GM18526 (cell line): Measurements from ENCODE around the gene ZNF573.

Experiments used
- POLR2A ChIP-seq: IDR thresholded peaks from 3 replicates; pipeline ENCODE4 v1.6.1; 2011; ENCODE audit not compliant: insufficient read length; ENCODE audit errors: extremely low read depth

ZNF573 gene

GRCh38 chr19:37716140-37716539, 63.2 kb downstream of the ZNF573 start:
- no peak for TF ChIP-seq POLR2A

GRCh38 chr19:37706052-37706605, 73.3 kb downstream of the ZNF573 start:
- TF ChIP-seq POLR2A: no peak

- no peak for TF ChIP-seq POLR2A
Observed at GRCh38 chr19:37699057-37699456, 80.3 kb downstream of the ZNF573 start.

DNA sequence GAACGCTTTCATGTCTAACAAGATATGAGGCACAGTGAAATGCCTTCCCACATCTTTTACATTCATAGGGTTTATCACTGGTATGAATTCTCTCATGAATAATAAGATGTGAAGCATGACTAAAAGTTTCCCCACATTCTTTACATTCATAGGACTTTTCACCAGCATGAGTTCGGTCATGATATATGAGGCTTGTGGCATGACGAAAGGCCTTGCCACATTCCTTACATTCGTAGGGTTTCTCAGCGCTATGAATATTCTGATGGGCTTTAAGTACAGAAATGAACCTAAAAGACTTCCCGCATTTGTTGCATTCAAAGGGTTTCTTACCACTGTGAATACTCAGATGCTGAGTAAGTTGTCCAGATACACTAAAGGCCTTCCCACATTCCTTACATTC, 81.2 kb downstream of the ZNF573 start:
- no peak for TF ChIP-seq POLR2A

DNA sequence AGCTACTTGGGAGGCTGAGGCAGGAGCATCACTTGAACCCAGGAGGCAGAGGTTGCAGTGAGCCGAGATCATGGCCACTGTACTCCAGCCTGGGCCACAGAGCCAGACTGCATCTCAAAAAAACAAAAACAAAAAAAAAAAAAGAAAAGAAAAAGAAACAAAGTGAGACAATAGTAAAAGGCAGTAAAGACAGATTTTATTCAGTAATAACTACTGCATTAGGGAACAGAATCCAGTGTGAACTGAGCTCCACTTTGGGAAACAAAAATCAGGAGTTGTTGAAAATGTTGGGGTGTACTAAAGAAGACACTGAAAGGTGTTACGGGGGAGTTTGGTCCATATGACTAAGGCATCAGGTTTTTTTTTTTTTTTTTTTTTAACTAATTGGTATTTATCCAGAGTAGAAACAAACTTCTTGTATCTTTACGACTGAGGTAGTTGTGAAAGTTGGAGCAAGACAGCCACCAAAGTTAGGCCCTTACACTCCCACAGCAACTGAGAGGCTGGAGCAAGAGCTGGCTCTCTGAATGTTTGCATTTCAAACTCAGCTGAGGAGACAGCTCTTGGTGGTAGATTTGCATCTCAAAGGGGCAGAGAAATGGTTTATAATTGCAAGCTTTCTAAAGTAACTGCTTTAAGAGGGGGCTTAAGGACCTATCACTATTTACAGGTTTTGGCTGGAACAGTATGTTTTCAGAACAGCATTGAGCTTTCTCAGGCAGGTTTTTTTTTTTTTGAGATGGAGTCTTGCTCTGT, 84.1 kb downstream of the ZNF573 start:
- TF ChIP-seq POLR2A: no peak

DNA sequence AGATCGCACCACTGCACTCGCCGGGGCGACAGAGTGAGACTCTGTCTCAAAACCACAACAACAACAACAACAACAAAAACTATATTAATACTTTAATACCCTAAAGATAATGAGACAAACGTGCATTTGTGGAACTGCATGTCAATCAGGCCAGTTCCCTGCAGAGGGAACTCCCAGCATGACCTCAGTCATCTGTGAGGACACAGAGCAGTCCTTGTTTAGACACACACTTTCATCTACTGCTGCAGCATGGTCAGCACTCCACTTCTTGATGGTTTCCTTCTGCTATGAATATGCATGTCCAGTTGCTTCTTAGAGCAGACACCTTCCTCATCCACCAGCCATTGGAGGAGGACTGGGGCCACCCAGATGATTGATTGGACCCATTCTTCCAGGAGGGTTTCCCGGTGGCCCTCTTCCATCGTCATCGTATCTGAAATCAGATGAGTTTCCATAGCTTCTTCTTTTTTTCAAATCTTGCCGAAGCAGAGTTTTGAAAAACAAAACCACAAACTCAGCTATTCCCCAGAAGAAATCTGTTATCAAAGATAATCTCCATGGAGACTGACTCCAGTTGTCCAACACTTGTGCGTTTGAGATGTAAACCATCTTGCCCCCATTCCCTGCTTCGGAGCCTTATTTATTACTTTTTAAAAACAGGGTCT, 86.3 kb downstream of the ZNF573 start:
- no peak for TF ChIP-seq POLR2A

DNA sequence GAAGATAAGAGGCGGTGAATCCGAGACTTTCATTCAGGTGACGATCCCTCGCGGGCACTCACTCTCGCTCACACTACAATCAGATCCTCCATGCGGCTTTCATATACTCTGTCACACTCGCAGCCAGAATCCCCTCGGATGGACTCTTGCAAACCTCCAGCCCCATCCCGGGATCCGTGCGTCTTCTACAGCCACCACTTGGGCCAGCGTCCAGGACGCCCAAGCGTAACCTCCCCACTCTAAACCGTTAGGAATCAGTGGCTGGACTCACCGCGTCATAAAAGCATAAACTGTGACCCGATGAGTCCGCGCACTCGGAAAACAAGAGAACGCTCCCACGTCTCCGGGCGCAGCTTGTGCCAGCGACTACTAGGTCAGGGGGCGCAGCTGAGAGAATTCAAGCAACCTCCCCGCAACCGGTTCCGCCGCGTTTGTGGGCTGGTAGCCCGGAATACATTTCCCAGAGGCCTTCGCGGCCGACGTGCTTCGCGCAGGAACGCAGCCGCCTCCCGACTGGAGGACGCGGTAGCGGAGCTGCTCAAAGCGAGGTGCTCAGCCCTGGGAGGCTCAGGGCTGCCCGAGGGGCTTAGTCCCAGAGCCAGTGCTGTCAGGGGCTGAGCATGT, 87.4 kb downstream of the ZNF573 start:
- TF ChIP-seq POLR2A: peak; percentile 47
